K562 (cell line): ENCODE results near the gene SCLT1.

ENCODE experiments used
- CHD4 ChIP-seq: fragments of 200-600 bp; sonication (generic); IDR thresholded peaks from 3 replicates; pipeline ENCODE4 v1.6.1; 2012; ENCODE audit warnings: low read depth, mild to moderate bottlenecking, mixed read lengths, low read length, inconsistent platforms; ENCODE audit not compliant: insufficient read depth, insufficient replicate concordance, poor library complexity, severe bottlenecking
- KAT2B ChIP-seq: IDR thresholded peaks from one replicate; pipeline ENCODE4 v1.6.1; 2012; ENCODE audit warnings: low read depth, mild to moderate bottlenecking, control low read depth, inconsistent platforms, low read length, moderate library complexity
- KLF6 ChIP-seq: fragments of 250-450 bp; sonication (Bioruptor Pico); IDR thresholded peaks from 2 replicates; pipeline ENCODE4 v1.4.0; 2020; ENCODE audit warnings: mild to moderate bottlenecking, moderate library complexity, borderline replicate concordance
- MEF2A ChIP-seq: IDR thresholded peaks from 2 replicates; pipeline ENCODE4 v1.6.1; 2011; ENCODE audit warnings: low read depth, mild to moderate bottlenecking, low read length, moderate library complexity; ENCODE audit not compliant: control insufficient read depth
- NCOA6 ChIP-seq: fragments of 450-650 bp; IDR thresholded peaks from 2 replicates; pipeline ENCODE4 v1.6.1; 2017; ENCODE audit warnings: mild to moderate bottlenecking
- NONO ChIP-seq, 2 experiments: fragments of 200-400 bp in 1 of 2; fragments of 450-650 bp in 1 of 2; formaldehyde crosslinking in 1 of 2; IDR thresholded peaks; 2 replicates each; pipeline ENCODE4 v1.6.1; 2017; ENCODE audit warnings: low read depth in 2 of 2, mild to moderate bottlenecking in 2 of 2, moderate library complexity in 2 of 2, low read length in 1 of 2
- NR2F6 ChIP-seq: fragments of 450-650 bp; formaldehyde crosslinking; IDR thresholded peaks from 2 replicates; pipeline ENCODE4 v1.4.0; 2020; ENCODE audit warnings: mild to moderate bottlenecking
- TAF15 ChIP-seq: fragments of 200-400 bp; formaldehyde crosslinking; IDR thresholded peaks from 2 replicates; pipeline ENCODE4 v1.6.1; 2017; ENCODE audit warnings: mild to moderate bottlenecking, low read depth, low read length, moderate library complexity
- ZFP36 ChIP-seq: fragments of 150-350 bp; IDR thresholded peaks from 2 replicates; pipeline ENCODE4 v1.6.1; 2018; ENCODE audit warnings: low read length, low read depth; ENCODE audit not compliant: partially characterized antibody
- ZNF778 ChIP-seq: fragments of 450-650 bp; formaldehyde crosslinking; IDR thresholded peaks from 2 replicates; pipeline ENCODE4 v1.4.0; 2020; ENCODE audit warnings: mild to moderate bottlenecking, moderate library complexity
- TF ChIP-seq, protein P1 (sequence below): sonication (generic); formaldehyde crosslinking; IDR thresholded peaks from 2 replicates; pipeline ENCODE4 v1.8.0; 2023; ENCODE audit warnings: mild to moderate bottlenecking, missing genetic modification reagents
- TF ChIP-seq, protein P2 (sequence below), 3 experiments: IDR thresholded peaks in 2 of 3; conservative IDR thresholded peaks in 1 of 3; 2 replicates each; pipeline ENCODE4 v1.5.1; 2011 to 2012; ENCODE audit warnings: low read length in 3 of 3, mild to moderate bottlenecking in 3 of 3, control low read depth in 2 of 3, improper control_type of control experiment in 1 of 3, inconsistent platforms in 1 of 3, low read depth in 1 of 3, mixed read lengths in 1 of 3, moderate library complexity in 1 of 3; ENCODE audit not compliant: insufficient read depth in 2 of 3
- TF ChIP-seq, protein P3 (sequence below): IDR thresholded peaks from 2 replicates; pipeline ENCODE4 v1.6.1; 2014; ENCODE audit warnings: antibody characterized with exemption

DNA sequence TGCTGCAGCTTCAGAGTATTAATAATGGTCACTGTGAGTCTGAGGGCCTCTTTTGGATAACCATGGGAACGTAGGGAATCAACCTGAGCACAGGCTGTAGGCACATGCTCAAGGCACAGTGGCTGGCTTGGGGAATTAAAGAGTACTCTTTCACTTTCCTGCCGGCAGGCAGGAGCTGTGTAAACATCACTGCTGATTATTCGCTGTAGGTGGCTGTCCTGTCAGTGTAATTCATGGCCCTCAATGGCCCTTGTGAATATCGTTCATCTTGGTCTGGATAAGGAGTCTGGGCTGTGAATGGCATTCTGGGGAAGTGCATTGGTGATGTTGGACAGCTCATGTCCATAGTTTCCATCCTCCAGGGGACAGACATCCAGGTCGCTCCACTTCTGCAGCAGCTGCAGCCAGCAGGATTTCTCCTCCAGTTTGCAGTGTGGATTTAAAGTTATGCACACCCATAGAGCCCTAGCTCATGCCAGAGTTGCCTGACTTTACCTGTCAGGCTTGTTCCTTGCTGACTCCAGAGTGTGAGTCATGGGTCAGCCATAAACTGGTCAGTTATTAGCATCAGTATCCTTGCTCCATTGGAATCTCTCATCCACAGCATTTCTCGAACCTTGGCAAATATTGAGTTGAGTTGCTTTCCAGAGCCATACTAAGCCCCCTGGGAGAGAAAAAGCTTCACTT is 45.6 kb upstream of the SCLT1 start:
- TF ChIP-seq TAF15: no peak
- TF ChIP-seq, protein P1, sequence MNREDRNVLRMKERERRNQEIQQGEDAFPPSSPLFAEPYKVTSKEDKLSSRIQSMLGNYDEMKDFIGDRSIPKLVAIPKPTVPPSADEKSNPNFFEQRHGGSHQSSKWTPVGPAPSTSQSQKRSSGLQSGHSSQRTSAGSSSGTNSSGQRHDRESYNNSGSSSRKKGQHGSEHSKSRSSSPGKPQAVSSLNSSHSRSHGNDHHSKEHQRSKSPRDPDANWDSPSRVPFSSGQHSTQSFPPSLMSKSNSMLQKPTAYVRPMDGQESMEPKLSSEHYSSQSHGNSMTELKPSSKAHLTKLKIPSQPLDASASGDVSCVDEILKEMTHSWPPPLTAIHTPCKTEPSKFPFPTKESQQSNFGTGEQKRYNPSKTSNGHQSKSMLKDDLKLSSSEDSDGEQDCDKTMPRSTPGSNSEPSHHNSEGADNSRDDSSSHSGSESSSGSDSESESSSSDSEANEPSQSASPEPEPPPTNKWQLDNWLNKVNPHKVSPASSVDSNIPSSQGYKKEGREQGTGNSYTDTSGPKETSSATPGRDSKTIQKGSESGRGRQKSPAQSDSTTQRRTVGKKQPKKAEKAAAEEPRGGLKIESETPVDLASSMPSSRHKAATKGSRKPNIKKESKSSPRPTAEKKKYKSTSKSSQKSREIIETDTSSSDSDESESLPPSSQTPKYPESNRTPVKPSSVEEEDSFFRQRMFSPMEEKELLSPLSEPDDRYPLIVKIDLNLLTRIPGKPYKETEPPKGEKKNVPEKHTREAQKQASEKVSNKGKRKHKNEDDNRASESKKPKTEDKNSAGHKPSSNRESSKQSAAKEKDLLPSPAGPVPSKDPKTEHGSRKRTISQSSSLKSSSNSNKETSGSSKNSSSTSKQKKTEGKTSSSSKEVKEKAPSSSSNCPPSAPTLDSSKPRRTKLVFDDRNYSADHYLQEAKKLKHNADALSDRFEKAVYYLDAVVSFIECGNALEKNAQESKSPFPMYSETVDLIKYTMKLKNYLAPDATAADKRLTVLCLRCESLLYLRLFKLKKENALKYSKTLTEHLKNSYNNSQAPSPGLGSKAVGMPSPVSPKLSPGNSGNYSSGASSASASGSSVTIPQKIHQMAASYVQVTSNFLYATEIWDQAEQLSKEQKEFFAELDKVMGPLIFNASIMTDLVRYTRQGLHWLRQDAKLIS (CRISPR knock-in tag): no peak
- no peak for TF ChIP-seq KAT2B
- no peak for TF ChIP-seq NONO (IDR thresholded peaks at IDR 0.05; ENCODE audit: low read depth in 2 of 2, low read length in 1 of 2)
- TF ChIP-seq, protein P2, sequence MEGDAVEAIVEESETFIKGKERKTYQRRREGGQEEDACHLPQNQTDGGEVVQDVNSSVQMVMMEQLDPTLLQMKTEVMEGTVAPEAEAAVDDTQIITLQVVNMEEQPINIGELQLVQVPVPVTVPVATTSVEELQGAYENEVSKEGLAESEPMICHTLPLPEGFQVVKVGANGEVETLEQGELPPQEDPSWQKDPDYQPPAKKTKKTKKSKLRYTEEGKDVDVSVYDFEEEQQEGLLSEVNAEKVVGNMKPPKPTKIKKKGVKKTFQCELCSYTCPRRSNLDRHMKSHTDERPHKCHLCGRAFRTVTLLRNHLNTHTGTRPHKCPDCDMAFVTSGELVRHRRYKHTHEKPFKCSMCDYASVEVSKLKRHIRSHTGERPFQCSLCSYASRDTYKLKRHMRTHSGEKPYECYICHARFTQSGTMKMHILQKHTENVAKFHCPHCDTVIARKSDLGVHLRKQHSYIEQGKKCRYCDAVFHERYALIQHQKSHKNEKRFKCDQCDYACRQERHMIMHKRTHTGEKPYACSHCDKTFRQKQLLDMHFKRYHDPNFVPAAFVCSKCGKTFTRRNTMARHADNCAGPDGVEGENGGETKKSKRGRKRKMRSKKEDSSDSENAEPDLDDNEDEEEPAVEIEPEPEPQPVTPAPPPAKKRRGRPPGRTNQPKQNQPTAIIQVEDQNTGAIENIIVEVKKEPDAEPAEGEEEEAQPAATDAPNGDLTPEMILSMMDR (IDR thresholded peaks at IDR 0.05 in 2 of 3, conservative IDR thresholded peaks at IDR 0.05 in 1 of 3; ENCODE audit: insufficient read depth in 2 of 3, low read depth in 1 of 3, low read length in 3 of 3): no peak
- no peak for TF ChIP-seq ZFP36
- no peak for TF ChIP-seq MEF2A
- no peak for TF ChIP-seq NCOA6
- TF ChIP-seq NR2F6 (CRISPR knock-in tag): no peak
- TF ChIP-seq CHD4: no peak
- no peak for TF ChIP-seq ZNF778 (CRISPR knock-in tag)
- TF ChIP-seq, protein P3, sequence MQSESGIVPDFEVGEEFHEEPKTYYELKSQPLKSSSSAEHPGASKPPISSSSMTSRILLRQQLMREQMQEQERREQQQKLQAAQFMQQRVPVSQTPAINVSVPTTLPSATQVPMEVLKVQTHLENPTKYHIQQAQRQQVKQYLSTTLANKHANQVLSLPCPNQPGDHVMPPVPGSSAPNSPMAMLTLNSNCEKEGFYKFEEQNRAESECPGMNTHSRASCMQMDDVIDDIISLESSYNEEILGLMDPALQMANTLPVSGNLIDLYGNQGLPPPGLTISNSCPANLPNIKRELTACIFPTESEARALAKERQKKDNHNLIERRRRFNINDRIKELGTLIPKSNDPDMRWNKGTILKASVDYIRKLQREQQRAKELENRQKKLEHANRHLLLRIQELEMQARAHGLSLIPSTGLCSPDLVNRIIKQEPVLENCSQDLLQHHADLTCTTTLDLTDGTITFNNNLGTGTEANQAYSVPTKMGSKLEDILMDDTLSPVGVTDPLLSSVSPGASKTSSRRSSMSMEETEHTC: no peak
- TF ChIP-seq KLF6: no peak
